Effector memory CD4-positive, alpha-beta T cell (primary cell): ENCODE measurements around the gene KCND3.

Experiments used
- DNase-seq, 3 donors: peaks; one replicate each; pipeline ENCODE4 v3.0.0-alpha.2; 2020
- H3K27ac ChIP-seq: 2 replicates; pipeline ENCODE4 v1.7.0; 2013; ENCODE audit warnings: mild to moderate bottlenecking, low read length, moderate library complexity; ENCODE audit not compliant: insufficient read depth, poor library complexity, severe bottlenecking
- H3K27me3 ChIP-seq: replicated peaks from 2 replicates; pipeline ENCODE4 v1.7.0; 2013; ENCODE audit warnings: mild to moderate bottlenecking, low read length; ENCODE audit not compliant: insufficient read depth, control insufficient read depth, poor library complexity, severe bottlenecking
- H3K36me3 ChIP-seq: 2 replicates; pipeline ENCODE4 v1.7.0; 2013; ENCODE audit warnings: mild to moderate bottlenecking, low read length, moderate library complexity; ENCODE audit not compliant: control insufficient read depth, insufficient read depth
- H3K4me1 ChIP-seq: 2 replicates; pipeline ENCODE4 v1.7.0; 2013; ENCODE audit warnings: low read length, mild to moderate bottlenecking; ENCODE audit not compliant: control insufficient read depth, insufficient read depth, poor library complexity, severe bottlenecking
- H3K4me3 ChIP-seq: 2 replicates; pipeline ENCODE4 v1.7.0; 2013; ENCODE audit warnings: low read length, low read depth, mild to moderate bottlenecking; ENCODE audit not compliant: insufficient read depth, poor library complexity, severe bottlenecking
- H3K9me3 ChIP-seq: 2 replicates; pipeline ENCODE4 v1.7.0; 2013; ENCODE audit warnings: mild to moderate bottlenecking, low read length, moderate library complexity; ENCODE audit not compliant: control insufficient read depth

The KCND3 gene

DNA sequence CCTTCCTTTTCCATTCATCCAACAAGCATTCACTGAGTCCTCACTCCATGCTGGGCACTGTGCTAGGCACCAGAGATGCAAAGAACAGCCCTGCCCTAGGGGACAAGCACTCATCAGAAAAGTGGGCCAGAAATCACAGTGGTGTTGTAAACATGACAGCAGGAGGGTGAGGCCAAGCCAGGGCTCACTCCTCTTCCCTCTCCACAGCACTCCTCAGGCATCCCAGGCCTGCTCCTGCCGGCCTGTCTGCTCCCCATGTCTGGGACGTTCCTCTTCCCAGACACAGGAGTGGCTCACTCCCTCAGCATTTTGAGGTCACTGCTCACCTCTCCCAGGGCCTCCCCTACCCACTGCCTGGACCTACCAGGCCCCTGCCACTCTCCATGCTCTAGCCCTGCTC is 61.8 kb downstream of the KCND3 start:
- Histone ChIP-seq H3K27ac (no peak overlapping the region), H3K27me3 (no peaks in the 10 kb centered on the region), H3K4me3 (no peak overlapping the region), H3K36me3 (no peaks in the 10 kb centered on the region), H3K4me1 (no peaks in the 10 kb centered on the region), H3K9me3 (no peaks in the 10 kb centered on the region)
- DNase-seq, result no peak

DNA sequence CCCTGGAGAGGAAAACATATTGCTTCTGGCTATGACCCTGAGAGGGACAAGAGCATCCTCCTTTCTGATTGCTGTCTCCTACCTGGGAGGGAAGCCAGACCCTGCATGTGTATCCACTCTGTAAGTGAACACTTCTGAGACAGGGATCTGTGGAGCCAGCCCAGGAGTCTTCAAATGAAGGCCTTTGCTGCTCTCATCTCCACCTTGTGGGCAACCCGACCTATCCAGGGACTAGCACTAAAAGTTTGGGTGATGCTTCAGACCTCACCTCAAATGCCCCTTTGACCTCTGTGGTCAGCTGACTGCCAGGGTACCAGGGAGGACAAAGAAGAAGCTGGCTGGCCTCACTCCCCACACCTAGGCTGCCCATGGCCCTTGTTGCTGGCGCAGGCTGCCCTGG is 64.7 kb downstream of the KCND3 start:
- Histone ChIP-seq H3K36me3 (no peaks in the 10 kb centered on the region), H3K4me1 (no peaks in the 10 kb centered on the region), H3K4me3 (no peak overlapping the region), H3K9me3 (no peaks in the 10 kb centered on the region), H3K27ac (no peak overlapping the region), H3K27me3 (no peaks in the 10 kb centered on the region)
- no peak for DNase-seq

DNA sequence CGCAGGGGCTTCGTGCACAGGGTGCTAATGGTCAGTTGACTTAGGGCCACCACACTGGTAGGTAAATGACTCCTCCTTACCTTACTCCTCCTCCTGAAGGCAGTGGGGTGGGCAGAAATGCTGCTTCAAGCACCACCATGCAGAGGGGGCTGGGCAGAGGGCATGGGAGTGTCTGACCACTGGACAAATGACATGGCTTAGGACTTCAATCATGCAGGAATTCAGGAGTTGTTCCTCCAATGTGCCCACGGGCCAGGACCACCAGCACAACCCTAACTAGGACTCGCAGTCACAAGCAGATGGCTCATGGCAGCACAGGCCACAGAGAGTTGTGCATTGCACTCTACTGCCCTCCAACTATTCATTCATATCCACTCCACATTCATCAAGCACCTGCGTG is 65.7 kb downstream of the KCND3 start:
- H3K36me3 ChIP-seq, result no peaks in the 10 kb centered on the region
- no peak overlapping the region for H3K27ac ChIP-seq
- DNase-seq, result no peak
- no peak overlapping the region for H3K4me3 ChIP-seq
- H3K9me3 ChIP-seq, result no peaks in the 10 kb centered on the region
- no peaks in the 10 kb centered on the region for H3K4me1 ChIP-seq
- no peaks in the 10 kb centered on the region for H3K27me3 ChIP-seq

DNA sequence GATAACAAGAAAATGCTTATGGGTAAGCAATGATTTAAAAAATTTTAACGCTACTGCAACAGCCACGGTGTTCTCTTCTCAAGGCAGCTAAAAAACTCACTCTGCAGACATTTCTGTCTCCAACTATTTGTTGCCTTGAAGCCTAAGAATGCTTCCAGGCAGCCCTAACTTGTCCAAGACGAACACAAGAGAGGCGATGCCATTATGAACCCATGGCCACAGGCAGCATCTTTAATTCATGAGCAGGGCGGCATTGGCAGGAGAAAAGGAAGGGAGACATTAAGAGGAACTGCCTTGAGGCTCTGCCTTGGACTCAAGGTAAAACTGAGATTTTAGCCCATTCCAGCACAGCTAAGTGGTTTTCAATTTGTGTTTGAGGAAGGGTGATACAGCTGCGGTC is 67.5 kb downstream of the KCND3 start:
- no peaks in the 10 kb centered on the region for H3K36me3 ChIP-seq
- no peak for DNase-seq
- no peak overlapping the region for H3K4me3 ChIP-seq
- H3K27me3 ChIP-seq, result no peaks in the 10 kb centered on the region
- no peaks in the 10 kb centered on the region for H3K9me3 ChIP-seq
- H3K4me1 ChIP-seq, result no peaks in the 10 kb centered on the region
- H3K27ac ChIP-seq, result no peak overlapping the region

DNA sequence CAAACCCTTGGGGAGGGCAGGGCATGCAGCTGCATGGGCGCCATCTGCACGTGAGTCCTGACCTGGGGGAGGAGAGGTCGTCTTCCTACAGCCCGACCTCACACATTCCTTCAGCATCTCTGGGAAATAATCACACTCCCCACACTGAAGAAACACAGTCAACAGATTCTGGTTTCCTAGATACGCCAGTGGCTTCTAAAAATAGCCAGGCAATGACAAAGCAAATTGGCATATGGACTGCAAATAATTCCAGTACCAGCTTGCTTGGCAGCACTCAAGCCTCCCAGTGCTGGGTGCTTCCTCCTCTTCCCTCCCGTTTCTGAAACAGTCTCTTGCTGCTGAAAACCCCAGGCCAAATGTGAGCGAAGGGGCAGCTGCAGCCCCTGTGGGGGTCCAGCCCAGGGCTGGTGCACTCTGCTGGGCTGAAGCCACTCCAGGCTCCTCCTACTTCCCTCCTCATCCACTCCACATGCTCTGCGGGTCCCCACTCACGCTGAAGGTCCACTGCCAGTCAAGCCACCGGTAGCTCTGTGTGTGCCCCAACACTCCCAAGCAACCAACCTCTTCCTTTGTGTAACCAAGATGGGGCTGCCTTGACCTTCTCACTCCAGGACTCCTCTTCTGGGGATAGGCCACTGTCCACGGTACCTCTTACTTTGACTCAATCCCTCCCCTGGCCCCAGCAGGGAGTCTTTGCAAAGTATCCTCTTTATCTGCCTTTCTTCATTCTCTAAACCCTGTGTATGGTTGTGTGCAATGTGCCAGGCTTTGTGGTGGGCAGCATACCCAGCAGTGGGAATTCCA is 69.0 kb downstream of the KCND3 start:
- no peak for DNase-seq
- no peaks in the 10 kb centered on the region for H3K9me3 ChIP-seq
- H3K27ac ChIP-seq, result no peak overlapping the region
- H3K4me3 ChIP-seq, result no peak overlapping the region
- no peaks in the 10 kb centered on the region for H3K4me1 ChIP-seq
- H3K36me3 ChIP-seq, result no peaks in the 10 kb centered on the region
- no peaks in the 10 kb centered on the region for H3K27me3 ChIP-seq

DNA sequence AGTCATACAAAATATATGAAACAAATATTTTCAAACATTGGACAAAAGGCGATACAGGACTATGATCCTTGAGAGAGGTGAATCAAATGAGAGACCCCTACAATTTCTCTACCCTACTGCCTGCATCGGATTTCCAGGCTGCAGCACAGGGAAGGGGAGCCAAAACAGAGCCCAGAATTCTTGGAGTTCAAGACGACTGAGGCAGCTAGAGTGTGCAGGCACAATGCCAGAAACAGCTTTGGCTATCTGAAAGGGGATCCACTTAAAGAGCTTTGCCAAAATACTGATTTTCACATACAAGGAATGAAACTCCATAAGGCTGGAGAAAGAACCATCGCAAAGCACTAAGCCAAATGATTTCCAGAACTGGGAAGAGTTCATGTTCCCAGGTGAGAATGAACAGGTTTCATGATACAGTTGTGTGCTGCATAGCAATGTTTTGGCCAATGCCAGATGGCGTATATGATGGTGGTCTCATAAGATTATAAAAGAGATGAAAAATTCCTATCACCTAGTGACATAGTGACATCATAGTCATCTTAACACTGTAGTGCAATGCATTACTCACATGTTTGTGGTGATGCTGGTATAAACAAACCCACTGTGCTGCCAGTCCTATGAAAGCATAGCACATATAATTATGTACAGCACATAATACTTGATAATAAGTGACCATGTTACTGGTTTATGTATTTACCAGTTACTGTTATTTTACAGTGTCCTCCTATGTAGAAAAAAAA is 77.5 kb downstream of the KCND3 start:
- no peak for DNase-seq
- H3K4me3 ChIP-seq, result no peak overlapping the region
- H3K36me3 ChIP-seq, result no peaks in the 10 kb centered on the region
- H3K27ac ChIP-seq, result no peak overlapping the region
- H3K27me3 ChIP-seq, result no peaks in the 10 kb centered on the region
- H3K9me3 ChIP-seq, result no peaks in the 10 kb centered on the region
- H3K4me1 ChIP-seq, result no peaks in the 10 kb centered on the region

DNA sequence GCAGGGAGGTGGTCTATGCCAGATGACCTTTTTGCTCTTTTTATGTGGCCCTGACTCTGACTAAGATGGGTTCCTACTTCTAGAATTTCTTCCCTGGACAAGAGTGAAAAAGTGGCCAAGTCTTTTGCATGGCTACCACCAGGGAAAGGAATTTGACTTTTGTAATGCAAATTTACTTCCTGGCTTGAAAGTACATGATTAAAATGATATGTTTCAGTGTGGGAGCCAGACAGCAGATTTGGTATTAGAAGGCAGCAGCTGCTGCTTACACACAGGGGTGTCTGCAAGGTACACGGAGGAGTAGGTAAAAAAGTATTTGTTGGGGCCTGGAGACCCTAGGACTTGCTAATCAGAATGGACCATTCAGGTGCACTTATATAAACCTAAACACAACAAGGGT is 78.4 kb downstream of the KCND3 start:
- no peak overlapping the region for H3K4me3 ChIP-seq
- no peak overlapping the region for H3K27ac ChIP-seq
- no peaks in the 10 kb centered on the region for H3K27me3 ChIP-seq
- no peak for DNase-seq
- H3K4me1 ChIP-seq, result no peaks in the 10 kb centered on the region
- H3K9me3 ChIP-seq, result no peaks in the 10 kb centered on the region
- H3K36me3 ChIP-seq, result no peaks in the 10 kb centered on the region

DNA sequence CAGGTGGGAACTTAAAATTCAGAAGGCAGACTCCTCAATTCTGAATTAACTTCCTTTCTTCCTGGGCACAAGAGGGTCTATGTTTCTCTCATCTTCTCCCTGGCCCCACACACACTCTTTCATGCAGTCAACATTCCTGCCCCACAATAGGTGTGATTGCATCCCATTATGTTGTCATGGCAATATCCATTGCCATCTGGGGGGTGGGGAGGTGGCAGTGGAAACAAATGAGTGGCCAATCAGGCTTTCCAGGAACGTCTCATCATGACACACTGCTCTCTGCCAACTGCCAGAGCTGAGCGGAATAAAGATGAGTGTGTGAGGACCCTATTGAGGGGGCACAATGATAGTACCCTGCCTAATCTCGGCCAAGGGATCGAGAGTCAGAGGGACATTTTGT is 80.4 kb downstream of the KCND3 start:
- DNase-seq, result no peak
- Histone ChIP-seq H3K9me3 (no peaks in the 10 kb centered on the region), H3K36me3 (no peaks in the 10 kb centered on the region), H3K4me3 (no peak overlapping the region), H3K27me3 (no peaks in the 10 kb centered on the region), H3K27ac (no peak overlapping the region), H3K4me1 (no peaks in the 10 kb centered on the region)

DNA sequence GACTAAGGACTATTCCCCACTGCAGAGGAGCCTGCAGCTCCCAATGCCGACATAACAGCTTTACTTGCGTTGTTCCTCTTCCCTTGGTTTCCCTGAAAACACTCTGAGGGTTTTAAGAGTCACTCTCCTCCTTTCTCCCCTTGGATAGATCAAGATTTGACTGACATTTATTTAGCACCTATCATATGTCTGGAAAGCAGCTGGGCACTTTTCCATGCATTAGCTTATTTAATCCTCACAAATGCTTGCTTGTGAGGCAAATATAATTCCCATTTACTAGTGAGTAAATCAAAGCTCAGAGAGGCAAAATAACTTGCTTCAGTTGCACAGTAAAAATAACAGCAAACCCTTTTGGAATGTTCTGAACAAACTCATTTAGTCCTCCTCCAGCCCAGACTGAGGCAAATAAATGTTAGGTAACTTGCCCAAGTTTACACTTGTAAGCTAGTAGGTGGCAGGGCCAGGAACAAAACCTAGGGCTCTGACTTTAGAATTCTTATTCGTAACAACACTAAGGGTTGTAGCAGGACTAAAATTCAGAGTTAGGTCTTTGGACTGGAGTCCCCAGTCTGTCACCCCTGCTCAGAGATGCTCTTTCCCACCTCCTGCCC is 81.4 kb downstream of the KCND3 start:
- no peak overlapping the region for H3K27ac ChIP-seq
- H3K4me3 ChIP-seq, result no peak overlapping the region
- H3K36me3 ChIP-seq, result no peaks in the 10 kb centered on the region
- no peak for DNase-seq
- H3K4me1 ChIP-seq, result no peaks in the 10 kb centered on the region
- H3K27me3 ChIP-seq, result no peaks in the 10 kb centered on the region
- no peaks in the 10 kb centered on the region for H3K9me3 ChIP-seq

DNA sequence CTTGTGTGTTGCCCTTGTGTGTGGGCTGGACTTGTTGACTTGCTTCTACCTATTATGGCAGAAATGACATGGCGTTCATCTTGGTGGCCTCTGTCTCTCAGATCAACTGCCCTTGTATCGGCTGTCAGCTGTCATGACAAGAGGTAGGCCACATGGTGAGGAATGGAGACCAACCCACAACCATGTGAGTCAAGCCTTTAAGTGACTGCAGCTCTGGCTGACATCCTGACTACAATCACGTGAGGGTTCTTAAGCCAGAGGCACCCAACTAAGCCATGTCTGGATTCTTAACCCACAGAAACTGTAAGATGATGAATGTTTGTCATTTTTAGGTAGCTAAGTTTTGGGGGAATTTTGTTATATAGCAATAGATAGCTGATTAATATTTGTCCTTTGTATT is 82.1 kb downstream of the KCND3 start:
- Histone ChIP-seq H3K27me3 (no peaks in the 10 kb centered on the region), H3K36me3 (no peaks in the 10 kb centered on the region), H3K4me3 (no peak overlapping the region), H3K4me1 (no peaks in the 10 kb centered on the region), H3K9me3 (no peaks in the 10 kb centered on the region), H3K27ac (no peak overlapping the region)
- DNase-seq, result no peak
